H4 (cell line): ENCODE data around the gene NRXN3. TPM values are rescaled to one million over a fixed set of nuclear protein-coding genes. Genes with fewer than 3 reads are reported as not detected.
"Not testable (repeated sequence)": the region's sequence is repeated elsewhere in the genome, so short reads cannot be mapped to it uniquely, and the experiment has no call there.

Experiments
- DNase-seq: peaks from one replicate; pipeline ENCODE4 v3.0.0-alpha.2; 2015; ENCODE audit warnings: low spot score
- total RNA-seq: library from RNA; depleted of rRNA; stranded (reverse); fragments of >200 nt; shearing (Covaris generic); gene quantifications from 2 replicates; pipeline ENCODE4 v1.2.3, GENCODE V29; 2014

NRXN3 gene
- total RNA-seq, 1 experiment from 2014 or later, result 0.37 TPM

DNA sequence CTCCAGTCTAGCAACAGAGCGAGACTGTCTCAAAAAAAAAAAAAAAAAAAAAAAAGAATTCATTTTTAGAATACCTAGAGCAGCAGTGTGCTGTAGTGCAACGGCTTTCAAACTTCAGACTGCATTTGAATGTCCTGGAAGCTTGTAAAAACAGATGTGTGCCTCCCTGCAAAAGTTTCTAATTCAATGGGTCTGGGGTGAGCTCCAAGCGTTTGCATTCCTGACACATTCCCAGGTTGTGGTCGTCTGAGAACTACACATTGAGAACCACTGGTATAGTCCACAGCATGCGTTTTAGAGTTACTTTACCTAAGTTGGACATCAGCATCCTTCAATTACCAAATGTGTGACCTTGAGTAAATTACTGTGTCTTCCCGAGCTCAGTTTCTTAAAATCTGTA, 816.8 kb downstream of the NRXN3 start:
- DNase-seq, result no peak

DNA sequence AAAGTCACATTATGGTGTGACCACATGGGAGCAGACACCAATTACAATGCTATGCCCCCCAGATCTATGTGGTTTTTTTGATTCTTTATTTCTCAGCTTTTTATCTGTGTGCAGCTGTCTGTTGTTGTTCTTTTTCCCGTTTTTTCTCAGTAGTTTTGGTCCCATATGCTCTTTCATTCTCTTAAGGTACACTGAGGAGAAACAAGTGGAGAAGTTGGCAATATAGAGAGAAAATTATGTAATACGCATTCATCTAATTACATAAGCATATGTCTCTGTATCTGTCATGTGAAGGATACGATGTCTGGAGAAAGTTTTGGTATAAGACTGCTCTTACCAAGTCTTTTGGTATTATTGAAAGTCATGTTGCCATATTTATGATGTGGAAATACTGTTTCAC, 819.0 kb downstream of the NRXN3 start:
- no peak for DNase-seq

DNA sequence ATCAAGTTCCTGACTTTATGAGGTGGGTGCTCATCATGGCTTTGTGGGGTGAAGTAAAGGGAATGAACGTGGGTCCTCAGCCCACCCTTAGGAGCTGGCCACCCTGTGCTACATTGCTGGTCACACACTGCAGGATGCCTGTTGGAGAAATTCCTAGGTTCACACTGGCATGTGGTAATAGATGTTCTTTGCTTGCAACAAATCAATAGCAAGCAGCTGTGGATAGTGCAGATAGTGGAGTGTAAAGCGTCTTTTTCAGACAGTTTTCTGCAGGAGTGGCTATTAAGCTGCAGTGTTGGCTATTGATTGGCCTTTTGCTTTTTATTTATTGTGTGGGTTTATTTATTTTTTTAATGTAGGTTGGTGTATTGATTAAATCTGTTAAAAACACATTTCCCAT, 822.7 kb downstream of the NRXN3 start:
- DNase-seq, result no peak

DNA sequence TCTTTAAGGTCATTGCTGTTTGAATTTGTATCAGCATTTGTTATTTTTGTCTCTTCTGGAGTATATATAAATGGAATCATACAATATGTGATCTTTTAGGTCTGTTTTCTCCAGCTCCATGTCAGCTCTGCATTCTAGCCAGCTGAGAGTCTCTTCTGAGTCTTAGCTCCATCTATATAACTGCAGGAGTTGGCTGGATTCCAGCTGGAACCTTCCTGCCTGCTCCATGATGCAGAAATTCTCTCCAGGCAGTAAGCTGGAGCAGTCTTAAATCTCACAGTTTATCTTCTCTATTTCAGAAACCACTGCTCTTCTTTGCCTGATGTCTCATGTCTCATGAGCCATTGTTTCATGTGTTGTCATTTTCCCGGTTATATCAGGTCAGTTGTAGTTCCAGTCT, 827.6 kb downstream of the NRXN3 start:
- no peak for DNase-seq

DNA sequence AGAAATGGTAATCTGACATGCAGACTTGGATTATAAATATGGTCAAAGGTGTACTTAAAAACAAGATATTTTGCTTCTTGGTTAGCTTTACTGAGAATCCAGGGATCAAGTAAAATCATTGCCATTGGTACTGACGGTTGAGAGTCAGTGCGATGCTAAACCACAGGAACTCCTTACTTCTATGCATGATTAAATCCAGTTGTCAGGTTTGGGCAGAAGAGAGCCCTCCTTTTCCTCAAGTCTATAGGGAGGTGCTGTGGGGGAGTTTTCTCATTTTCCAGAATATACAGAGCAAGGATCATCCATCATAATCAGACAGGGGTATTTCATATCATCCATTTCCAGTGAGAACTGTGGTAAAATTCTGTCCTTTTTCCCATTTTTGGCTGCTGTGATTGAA, 839.1 kb downstream of the NRXN3 start:
- no peak for DNase-seq

DNA sequence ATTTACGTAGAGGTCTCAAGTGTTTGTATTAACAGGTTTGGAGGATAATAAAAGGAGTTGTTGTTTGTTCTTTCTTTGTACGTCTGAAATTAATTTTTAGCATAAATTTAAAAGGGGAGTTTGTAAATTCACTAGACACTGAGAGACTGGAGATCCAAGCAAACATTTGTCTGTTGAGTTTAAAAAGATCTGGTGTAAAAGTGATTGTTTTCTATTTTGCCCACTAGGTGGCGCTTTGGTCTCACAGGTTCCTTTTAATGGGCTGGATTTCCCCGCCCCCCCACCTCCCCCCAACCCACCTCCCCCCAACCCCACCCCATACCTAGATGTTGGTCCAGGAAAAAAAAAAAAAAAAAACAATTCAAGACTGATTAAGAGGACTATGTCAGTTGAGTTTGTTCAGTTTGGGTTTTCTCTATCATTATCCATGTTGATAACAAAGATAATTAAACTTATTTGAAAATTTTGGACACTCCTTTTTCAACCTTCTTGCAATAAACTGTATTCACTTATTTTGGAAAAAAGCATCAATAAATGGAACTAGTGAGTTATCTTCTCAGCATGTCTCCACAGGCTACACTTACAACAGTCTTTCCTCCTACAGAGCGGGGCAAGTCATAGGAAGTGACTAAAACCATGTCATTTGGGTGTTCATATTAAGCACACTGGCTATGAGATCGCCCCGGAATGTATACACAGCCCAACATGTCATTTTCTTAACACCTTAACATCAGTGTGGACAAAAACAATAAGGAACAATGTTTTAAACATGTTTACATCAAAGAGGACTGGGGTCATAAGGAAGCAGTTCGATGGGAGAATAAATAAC, 841.1 kb downstream of the NRXN3 start:
- peak; percentile 7 for DNase-seq

DNA sequence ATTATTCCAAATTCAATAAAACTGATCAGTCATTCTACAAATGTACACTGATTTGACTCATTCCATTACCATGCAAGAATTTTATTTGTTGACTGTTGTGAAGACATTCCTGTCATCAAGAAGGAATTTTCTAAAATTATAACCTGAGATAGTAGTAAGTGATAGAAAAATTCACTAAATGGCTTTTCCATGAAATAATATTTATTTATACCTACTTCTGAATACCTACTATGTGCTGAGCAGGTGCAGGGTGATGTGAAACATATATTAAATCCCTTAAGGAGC, 841.7 kb downstream of the NRXN3 start:
- DNase-seq, result no peak

DNA sequence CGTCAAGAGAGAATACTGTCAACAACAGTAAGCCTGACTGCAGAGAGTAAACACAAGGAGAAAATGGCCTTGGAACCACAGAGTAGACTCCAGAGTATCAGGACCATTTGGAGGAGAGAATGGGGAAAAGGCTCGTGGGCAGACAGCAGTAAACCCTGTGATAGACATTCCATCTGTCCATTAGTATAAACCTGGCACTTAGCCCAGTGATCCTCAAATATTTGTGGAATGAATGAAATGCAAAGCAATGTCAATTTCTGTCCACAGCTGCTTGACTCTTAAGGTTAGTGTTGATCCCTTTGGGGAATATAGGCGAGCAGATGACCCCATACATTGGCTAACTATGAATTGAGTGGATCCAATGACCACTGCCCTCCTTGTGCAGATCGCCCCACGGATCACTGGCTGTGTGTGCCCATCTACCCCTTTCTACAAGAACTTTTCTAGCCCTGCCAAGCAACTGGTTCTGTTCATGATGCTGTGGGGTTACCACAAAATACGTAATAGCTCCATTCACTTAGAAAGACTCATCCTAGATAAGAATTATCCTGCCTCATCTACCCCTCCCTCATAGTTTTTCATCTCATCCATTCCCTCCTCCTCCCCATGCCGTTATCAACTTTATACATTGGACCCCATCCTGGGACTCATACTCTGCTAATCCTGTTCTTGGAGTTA, 846.8 kb downstream of the NRXN3 start:
- DNase-seq, result peak; percentile 58

DNA sequence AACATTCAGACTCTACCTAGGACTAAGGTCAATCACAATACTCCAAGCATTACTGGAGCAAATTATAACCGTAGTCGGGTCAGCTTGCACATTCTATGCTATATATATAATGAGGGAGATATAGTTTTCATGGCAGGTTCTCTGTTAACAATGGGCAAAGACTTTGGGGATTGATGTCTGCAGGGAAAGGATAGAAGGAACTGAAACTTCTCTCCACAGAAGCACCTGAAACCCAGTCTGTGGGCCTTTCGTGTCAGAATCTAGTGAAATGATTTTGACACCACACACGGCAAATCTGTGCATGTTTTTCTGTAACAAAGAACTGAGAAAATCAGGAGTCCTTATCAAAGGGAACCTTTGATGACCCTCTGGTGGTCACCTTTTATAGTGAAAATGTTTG, 847.4 kb downstream of the NRXN3 start:
- DNase-seq, result no peak

DNA sequence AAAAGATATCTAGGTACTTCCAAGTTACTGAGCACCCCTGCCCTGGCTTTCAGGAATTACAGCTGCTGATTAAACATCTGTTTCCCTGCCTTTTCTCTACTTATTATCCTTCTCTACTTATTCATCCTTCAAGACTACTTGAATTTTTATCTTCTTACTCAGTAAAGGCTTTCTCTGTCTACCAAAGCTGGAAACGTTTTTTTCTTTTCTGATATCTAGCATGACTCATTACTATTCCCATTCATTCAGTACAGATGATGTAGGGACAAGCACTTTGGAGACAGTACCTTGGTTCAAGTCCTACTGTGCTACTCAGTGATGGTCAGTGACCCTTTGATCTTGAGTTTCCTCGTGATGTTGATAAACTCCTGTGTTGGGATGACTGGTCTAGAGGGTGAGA, 848.7 kb downstream of the NRXN3 start:
- no peak for DNase-seq

DNA sequence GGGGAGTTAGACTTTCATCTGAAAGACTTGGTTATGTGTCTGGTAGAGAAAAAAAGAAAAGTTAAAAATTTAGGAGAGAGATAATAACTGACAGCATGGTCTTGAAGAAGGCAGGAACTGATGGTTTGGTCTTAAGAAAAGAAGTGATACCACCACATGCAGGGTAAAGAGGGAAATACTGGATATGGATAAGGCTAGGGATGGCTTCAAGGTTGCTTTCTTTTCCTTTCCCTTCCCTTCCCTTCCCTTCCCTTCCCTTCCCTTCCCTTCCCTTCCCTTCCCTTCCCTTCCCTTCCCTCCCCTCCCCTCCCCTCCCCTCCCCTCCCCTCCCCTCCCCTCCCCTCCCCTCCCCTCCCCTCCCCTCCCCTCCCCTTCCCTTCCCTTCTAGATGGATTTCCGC, 849.7 kb downstream of the NRXN3 start:
- DNase-seq, result not testable (repeated sequence)

DNA sequence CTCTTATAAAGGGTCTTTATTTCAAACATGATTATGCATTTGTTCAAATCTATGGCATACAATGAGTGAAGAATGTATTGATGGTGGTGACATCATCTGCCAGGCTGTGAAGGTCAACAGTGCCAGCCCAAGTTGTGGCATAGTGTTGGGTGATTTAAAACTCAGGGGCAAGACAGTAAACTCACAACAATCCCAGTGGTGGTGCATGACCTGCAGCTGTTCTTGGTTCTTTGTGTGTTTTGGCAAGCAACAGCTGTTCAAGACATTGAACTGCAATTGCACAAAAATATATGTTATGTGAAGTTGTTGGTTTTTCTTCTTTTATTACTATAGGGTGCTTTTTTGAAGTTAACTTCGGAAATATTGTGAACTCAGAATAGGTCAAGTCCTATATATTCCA, 851.6 kb downstream of the NRXN3 start:
- DNase-seq, result no peak

DNA sequence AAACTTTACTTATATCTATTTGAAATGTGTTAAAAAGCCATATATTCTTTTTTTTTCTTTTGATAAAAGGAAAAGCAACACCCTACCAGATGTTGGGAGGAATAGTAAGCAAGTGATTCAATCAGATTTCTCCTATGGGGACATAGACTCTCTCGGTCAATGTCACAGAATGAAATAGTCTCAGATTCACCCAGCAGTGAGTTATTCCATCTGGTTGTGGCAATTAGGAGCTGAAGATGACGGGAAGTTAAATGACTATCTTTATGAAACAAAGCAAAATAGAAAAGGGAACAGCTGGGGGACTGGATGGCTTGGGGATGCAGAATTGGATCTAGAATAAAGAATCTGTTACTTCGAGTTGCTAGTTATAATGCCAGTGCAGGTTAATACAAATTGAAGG, 857.0 kb downstream of the NRXN3 start:
- DNase-seq, result no peak

DNA sequence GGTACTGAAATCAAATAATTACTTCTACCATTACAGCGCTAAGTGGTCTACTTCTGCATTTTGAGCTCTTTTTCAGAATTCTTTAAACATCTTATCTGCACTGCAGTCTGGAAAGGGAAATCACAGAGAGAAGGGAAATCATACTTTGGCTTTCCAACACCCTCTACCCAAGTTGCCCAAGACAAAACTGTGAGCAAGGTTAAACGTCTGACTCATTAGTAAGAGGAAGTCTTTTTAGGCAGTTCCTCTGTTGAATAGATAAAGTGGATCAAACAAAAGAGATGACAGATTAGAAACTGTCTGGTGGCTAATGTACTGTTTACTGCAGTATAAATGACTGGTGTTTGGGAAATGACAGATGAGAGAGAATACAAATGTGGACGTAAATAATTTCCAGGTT, 858.1 kb downstream of the NRXN3 start:
- DNase-seq, result no peak

DNA sequence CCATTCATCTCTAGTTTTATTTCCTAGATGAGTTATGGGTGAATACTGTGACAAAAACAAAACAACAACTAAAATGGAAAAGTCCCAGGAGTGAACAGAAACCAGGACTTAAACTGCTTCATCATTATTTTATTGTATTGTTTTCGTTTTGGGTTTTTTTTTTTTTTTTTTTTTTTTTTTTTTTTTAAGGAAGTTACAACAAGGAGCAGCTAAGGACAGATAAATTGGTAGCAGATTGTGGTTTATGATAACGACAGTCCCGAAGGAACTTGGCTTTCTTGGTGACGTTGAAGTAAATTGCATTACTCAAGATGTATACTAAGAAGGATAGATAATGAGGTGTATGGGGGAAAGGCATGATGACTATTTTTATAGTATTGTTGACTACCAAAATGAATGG, 866.3 kb downstream of the NRXN3 start:
- DNase-seq, result peak; percentile 11

DNA sequence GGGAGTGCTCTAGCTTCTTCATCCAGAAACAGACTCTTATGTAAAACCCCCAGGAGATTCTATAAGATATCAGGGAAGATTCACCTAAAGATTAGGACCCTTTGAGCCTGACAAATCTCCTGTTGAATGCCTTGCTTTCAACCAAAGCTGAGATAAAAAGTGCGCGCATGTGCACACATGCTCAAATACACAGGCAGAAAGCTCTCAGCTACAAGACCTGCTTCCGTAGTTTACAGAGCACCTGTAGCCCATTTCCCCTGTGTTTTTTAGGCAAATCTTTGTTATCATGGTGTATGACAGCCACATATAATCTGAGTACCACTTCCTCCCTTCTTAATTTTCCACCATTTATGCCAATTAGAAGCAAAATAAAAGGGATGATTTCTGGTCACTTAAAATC, 866.9 kb downstream of the NRXN3 start:
- no peak for DNase-seq

DNA sequence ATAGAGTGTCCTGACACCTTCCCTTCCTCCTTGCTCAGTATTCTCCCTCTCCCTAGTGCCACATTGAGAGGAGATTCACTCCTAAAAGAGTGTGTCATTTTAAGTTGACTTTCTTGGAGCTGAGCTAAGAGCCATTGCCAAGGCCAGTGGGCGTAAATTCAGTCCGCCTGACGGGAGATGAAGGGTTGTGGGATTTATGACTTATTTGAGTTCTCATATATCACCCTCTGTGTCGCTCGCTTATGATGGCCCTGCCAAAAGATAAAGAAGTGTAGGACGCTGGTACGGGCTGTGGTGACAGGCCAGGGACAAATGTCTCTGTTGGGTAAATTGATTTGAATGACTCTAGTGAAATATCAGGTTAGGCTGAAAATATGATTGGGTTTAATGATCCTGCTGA, 867.4 kb downstream of the NRXN3 start:
- no peak for DNase-seq

DNA sequence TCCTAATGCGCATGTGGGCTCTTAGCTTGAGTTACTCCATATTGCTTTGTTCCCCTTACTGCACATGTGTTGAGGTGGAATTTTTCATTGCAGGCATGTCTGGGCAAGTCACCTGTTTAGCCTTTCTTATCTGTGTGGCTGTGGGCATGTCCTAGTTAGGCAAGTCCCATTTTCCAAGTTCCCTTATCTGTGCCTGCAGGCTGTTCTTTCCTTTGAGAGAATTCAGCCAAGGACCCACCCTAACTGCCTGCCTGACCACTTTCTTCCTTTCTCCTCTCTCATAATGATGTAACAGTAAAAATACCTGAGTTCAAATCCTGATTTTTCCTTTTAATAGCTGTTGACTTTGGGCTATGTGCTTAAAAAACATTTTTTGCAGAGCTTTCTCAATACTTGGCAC, 870.6 kb downstream of the NRXN3 start:
- no peak for DNase-seq

DNA sequence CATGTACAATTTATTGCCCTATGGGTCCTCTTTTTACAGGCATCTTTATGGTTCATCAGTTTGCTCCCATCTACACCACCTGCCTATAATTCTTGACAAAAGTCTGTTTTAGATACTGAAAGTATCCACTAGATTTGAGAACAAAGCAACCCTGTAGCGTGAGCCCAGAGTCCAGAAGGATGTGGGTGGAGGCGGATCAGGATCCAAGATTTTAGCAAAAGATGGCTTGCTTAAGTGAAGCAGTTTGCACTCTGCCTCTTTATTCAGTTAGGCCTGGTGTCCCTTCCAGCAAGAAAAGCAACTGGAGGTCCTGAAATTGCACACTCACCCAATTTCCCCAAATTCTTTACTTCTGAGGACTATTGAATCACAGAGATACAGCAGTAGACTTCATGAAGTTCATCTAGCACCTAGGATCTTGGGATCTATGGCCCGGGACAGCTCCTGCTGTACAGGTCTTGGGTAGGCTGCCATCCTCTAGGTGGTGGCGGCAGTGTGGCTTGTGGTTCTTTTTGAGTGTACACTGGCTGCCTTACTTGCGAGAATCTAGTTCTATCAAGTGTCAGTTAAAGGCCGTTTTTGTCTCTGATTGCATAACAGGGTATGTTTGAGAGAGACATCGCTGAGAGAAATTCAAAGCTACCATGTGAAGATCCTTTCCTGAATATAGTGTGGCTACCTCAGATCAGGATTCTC, 873.2 kb downstream of the NRXN3 start:
- DNase-seq, result no peak

DNA sequence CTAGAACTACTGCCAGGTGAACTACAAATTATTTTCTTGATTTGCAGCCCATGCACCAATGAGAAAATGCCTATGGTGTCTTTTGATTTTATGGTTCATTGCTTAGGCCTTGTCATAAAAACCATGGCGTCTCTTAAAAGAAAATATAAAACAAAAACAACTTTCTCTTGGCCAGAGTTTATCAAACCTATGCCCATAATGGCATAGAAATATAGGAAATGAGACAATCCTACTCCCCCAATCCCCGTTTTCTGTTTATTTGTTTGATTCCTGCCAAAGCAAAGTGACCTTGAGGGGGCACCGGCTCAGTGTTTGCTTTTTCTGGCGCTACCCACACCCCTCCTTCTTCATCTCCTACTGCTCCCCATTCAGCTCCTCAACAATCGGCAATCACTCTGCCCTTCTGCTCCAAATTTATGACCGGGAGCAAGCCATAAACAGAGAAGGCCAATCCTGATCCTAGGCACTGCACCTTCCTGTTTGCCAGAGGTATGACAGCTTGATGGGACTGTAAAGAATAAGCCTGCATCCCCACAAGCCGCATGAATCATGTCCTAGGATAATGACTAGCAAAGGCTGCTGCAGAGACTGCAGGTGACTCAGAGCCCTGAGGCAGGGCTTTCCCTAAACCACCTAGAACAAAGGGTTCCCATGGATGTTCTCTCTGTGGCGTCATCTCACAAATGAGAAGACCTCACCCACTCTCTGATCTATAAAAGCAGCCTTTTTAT, 874.9 kb downstream of the NRXN3 start:
- DNase-seq, result peak; percentile 83

DNA sequence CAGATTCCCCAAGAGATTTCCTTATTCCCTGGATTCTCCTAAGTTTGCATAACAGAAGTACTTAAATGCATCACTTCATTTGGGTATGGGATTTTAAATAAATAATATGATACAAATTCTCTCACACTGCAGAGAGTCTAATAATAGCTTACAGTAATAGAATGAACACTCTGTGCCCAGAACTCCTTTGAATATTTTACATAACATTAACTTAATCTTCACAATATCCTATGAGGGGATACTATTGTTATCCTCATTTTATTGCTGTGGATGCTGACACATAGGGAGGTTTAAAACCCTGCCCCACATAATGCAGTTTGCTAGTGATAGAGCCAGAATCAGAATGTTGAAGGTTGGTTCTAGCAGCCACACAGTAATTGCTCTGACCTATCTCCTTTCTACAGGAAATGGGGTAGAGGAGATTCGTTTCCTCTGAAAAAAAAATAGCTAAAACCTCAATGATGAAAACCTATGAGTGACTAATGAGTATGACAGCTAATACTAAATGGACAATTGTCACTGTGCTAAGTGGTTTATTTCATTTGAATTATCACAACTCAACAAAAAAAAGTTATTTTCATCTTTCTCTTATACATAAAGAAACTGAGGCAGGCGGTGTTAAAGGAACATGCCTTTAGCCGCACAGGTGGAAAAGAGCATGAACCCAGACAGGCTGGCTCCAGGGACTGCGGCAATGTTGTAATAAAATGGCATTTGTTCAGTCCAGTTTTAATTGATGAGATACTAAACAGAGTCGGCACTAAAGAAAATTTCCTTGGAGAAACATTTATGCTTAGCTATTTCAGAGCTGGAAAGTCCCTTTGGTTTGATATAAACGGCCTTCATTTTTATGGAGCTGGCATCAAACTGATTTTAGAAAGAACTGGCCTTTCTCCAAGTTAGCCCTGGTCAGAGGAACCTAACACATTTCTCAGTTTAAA, 880.9 kb downstream of the NRXN3 start:
- no peak for DNase-seq
